GM18499 (cell line): ENCODE results near the gene TTI1.
"Not testable (repeated sequence)": the region's sequence is repeated elsewhere in the genome, so short reads cannot be mapped to it uniquely, and the experiment has no call there.

ENCODE experiments used
- ATAC-seq: cut with Tn5 transposase; IDR thresholded peaks from one replicate; pipeline ENCODE4 v1.9.1; 2021; ENCODE audit warnings: moderate number of reproducible peaks; ENCODE audit not compliant: insufficient read depth, unreplicated experiment

The TTI1 gene

DNA sequence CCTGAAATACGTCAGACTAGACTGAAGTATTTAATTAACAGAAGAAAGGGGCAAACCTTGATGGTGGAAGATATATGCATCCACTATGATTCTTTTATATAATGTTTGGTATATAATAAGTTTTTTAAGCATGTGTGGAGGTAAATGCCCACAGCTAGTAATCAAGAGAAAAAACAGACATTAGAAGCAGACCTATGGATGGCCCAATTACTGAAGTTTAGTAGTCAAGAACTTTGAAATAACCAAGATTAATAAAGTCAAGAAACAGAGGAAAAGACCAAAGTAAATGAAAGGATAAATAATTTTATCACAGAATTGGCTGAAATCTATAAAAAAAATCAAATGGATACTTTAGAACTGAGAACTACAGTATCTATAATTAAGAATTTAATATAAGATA, 15.3 kb downstream of the TTI1 start:
- ATAC-seq: no peak

DNA sequence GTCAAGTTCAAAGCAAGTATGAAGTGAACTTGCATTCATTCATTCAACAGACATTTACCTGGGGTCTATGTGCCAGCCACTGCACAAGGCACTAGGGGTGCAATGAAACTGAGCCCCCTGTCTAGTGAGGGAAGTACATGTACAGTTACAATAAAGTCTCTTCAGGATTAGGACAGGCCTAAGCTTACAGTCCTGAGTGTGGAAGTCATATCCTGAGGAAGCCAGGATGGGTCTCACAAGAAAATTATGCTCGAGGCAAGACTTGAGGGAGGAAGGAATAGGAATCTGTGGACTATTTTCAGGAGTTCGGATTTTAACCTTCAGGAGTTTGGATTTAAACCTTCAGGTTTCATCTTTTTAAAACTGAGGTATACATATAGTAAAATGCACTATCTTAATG, 19.4 kb downstream of the TTI1 start:
- ATAC-seq: no peak

DNA sequence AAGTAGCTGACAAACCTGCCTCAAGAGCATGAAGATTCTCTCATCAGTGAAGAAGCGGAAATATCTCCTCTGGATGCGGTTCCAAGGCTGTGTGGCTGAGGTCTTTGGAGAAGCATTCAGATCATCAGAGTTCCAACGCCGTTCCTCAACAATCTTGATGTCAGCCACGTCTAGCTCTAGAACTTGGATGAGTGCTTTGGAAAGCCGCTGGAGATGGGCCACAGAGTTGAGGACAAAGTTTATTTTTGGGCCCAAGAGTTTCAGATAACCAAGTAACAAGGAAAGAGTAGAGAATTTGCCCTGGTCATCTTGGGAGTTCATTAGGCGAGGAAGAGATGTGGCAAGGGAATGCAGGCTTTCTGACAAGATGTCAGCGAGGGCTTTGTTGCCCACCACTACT, 20.9 kb downstream of the TTI1 start:
- ATAC-seq: no peak

DNA sequence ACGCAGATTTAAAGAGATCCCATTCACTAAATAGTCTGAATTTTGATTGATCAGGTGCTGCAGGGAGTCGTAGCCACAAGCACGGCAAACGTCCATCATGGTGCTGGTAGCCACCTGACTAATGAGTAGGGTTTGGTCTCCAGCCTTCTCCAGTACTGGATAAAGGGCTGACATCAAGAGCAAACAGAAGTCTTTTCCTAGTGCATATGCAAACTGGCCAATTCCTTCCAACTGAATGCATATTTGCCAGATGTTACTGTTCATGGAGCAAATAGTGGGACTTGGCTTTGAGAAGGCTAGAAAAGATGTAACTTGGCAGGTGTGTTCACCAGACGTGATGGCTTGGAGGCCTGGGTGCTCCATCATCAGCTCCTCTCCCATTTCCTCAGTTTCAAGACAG, 21.6 kb downstream of the TTI1 start:
- ATAC-seq: no peak

DNA sequence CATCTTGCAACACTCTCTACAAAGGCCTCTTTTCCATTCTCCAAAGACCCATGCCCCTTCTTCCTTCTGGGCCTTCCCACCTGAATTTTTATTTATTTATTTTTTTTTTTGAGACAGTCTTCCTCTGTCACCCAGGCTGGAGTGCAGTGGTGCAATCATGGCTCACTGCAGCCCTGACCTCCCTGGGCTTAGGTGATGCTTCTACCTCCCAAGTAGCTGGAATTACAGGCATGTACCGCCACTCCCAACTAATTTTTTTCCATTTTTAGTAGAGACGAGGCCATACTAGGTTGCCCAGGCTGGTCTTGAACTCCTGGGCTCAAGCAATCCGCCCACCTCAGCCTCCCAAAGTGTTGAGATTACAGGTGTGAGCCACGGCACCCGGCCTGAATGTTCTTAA, 23.8 kb downstream of the TTI1 start:
- not testable (repeated sequence) for ATAC-seq

DNA sequence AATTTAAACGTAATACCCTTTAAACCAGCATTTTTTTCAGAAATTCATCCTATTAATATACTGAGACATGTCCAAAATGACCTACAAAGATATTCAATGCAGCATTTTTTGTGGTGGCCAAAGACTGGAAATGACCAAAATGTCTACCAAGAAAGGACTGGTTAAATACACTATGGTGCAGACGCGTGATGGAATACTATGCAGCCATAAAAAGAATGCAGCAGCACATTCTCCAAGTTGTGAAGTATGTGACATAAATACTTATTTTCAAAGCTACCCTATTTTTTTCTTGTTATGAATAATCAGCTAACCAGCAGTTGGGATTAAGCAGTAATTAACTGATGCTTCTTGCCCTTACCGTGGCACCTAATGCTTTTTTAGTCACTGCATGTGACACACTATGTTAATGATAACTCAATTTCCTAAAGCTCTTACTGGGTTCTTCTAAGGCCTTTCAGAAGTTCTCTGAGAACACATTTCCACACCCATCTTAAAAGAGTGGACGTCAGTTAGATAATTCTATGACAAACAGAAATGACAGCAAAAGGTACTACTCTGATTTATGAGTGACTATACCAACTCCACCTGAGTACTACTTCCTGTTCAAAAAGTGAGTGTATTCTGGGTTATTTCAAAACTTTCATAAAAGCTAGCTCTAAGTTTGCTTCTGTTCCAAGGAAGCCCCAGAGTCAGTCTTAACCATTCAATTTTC, 24.9 kb downstream of the TTI1 start:
- ATAC-seq: no peak

DNA sequence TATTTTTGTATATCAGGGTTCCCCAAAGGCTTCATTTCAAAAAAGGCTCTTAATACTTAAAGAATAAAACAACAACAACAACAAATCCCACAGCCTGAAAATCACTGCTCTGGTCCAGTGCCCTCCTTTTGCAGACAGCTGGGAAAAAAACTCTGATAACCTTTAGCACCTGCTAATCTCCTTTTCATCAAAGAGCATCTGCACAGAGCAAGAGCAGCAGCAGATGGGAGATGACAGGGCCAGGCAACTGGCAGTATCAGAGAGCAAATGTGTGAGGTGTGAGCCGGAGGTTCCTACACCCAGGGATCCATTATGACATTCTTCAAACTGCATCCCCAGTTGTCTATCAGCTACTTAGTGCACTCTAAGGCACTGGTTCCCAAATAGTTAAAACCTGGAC, 25.7 kb downstream of the TTI1 start:
- no peak for ATAC-seq

DNA sequence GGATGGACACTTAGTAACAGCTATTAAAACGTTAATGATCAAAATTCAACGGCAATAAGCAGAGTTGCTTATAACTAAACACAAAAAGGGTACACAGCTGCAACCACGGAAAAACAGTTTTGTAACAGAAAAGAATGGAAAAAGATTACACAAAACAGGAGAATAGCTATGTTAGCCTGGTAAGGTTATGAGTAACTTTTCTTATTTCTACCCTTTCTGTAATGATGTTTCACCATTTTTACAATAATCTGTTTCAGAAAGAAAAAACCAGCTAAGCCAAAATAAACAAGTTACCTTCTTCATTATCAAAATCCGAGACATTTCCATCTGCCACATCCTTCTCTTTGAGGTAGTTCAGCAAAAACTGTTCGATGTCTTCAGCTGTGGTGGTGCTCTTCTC, 27.4 kb downstream of the TTI1 start:
- no peak for ATAC-seq

DNA sequence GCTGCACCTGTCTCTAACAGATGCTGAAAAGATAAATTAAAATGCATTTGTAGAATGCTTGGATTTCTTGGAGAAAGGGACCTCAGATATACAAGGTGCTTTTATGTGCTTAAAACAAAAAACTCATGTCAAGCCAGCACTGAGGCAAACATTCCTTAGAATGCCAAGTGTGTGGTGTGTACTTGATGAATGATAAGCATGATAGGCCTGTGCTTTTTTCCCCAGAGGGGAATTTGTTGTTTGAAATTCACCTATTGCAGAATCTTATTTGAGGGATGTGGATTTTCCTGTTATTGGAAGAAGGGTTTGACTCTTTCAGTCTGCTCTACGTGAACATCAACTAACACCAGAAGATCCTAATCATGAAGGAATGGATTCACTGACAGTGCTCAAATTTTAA, 28.8 kb downstream of the TTI1 start:
- ATAC-seq: no peak

DNA sequence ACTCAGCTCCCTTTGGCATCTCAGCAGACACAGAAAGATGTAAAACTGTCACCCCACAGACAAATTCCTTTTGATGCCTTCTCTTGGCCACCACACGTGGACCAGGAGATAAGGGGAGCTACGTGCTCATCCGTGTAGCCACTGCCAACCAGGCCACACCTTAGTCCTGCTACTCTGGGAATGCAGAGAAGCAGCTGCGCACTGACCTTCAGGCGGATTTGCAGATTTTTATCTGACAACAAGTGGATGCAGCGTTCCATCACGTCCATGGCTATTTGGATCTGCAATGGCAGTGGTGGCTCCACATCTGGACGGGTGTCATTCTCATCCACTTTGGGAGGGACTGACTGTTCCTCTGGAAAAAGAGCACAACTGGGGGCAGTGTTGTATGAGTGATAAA, 30.8 kb downstream of the TTI1 start:
- ATAC-seq: no peak

DNA sequence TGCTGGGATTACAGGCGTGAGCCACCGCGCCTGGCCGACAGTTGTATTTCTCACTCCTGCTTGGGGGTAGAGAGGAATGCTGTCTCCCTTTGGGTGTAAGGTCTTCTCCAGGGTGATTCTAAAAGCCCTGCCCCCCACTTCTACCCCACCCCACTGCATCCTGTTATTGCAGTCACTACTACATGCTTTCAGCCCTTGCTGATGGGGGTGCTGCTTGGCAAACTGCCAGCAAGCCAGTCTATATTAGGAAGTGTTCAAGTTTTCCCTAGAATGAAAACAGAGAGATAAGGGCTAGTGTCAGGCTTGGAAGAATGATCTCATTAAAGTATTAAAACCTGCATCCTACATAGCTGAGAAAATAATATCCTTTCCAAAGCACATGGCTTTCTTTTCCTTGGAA, 31.3 kb downstream of the TTI1 start:
- ATAC-seq: no peak

DNA sequence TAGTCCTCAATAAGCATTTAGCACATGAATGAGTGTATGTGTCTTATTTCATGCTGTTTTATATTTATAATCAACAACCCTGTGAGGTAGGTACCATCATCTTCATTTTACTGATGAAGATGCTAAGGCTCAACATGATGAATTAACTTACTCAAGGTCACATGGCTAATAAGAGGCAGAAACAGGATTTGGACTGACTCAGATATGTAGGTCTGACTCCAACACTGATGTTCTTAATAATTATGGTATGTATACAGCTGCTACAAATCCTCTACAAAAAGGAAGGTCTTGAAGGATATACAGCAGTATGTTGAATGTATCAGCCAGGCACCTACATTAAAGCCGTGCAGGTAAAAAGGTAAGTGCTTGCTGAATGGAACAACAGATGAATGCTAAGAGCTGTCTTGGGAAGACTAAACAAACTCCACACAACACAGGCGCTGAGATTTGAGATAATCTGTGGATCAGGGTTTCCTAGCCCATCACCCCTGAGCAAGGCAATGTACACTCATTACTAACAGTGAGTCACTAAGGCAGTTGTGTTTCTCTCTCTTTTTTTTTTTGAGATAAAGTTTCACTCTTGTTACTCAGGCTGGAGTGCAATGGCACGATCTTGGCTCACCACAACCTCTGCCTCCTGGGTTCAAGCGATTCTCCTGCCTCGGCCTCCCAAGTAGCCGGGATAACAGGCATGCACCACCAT, 31.9 kb downstream of the TTI1 start:
- ATAC-seq: no peak

DNA sequence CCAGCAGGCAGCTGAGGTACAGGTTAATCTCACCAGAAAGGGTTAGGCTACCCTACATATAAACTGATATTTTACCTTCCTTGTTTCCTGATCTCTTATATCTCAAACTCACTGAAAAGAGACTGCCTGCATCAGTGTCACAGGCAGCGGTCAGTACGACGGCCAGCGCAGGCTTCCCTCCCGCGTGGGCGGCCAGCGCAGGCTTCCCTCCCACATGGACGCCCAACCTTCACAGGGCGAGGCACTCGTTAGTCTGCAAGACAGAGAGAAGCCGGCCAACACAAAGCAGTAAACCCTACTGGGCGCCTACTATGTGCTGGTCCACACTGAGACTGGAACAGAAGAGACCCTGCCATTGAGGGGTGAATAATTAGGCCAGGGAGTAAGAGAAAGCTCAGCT, 33.0 kb downstream of the TTI1 start:
- no peak for ATAC-seq

DNA sequence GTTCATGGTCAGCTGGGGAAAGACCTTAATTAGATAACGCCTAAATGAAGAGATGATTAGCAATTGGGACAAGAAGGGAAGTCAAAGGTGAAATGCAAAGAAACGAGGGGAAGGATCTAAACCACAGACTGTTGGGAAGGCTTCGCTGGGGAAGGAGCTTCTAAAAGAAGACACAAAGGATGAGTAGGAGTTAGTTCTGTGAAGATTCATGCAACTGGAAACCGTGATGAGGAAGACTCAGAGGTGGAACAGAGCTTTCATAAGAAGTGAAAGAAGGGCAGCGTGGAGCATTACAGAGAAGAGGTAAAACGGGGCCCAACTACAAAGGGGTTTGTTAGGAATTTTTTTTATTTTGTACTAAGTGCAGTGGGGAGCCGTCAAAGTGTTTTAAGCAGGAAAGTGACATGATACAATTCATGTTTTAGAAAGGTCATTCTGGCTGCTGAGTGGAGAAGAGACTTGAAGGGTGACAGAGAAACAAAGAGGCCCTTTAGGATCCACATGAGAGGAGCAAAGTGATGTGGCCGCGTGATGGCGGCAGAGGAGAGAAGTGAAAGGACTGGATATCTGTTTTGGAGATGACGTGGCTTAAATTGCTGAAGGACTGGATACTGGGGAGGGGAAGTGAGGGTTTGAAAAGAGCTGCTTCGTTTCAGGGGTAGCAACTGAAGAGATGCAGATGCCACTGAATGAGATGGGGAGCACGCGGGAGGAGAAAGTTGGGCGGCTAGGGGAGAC, 33.6 kb downstream of the TTI1 start:
- no peak for ATAC-seq

DNA sequence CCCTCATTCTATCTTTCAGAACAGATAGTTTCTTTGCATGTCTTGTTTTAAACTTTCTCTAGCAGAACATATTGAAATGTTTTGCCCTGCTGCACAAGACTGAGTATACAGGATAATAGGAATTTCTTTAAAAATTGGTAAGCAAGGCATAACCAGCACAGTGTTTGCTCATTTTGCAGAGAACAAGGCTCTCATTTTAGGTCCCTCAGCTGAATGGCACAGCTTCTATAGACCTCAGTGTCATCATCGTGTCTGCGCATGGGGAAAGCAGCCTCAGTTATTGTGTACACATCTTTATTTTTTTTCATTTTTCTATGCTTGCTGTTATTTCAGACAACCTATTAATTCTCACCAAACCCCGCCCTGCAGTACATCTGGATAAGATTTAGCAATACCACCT, 35.7 kb downstream of the TTI1 start:
- ATAC-seq: no peak

DNA sequence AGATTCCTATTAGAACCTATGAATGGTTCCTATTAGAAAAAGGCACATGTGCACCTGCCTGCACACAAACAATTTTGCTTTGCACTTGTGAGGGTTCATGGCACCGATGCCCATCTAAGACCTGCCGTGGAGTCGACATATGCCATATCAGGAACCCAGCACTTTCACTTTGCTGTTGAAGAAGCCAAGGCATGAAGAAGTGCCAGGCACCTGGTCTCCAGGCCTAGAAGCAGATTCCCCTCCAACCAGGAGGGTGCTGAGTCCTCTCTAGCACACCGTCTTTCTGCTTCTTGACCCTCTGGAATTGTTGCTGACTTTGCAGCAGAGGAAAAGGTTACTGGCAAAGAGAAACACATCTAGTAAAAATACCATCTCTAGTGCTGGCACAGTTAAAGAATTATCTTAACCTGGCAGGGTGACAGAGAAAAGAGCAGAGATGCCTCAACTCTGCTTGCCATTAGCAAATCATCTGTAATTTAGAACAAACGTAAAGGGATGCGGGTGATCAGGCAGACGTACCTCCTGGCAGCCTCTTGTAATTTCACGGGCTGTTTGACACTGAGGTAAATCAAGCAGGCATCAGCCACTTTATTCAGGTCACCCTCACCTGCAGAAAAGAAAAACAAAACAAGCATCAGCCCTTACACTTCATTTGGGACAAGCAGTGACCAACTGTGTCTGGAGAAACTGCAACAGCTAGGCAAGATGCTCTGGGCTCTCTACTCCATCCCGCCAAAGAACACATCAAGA, 37.2 kb downstream of the TTI1 start:
- ATAC-seq: no peak

DNA sequence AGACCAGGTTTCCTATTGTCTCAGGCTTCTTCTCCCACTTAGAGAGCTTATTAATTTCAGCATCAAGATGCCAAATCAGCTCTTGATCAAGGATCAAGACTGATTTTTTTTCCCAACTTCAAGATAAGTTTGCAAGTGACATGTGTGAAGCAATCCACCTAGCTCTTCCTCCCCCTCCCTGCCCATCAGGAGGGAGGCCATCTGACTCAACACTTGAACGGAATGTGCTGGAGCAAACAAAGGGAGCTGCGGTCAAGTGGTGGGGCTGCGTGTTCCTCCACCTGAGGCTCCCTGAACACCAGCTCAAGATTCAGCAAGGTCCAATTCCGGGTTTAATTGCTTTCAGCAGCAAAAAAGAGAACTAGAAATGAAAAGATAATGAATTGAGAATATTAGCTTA, 38.7 kb downstream of the TTI1 start:
- ATAC-seq: no peak

DNA sequence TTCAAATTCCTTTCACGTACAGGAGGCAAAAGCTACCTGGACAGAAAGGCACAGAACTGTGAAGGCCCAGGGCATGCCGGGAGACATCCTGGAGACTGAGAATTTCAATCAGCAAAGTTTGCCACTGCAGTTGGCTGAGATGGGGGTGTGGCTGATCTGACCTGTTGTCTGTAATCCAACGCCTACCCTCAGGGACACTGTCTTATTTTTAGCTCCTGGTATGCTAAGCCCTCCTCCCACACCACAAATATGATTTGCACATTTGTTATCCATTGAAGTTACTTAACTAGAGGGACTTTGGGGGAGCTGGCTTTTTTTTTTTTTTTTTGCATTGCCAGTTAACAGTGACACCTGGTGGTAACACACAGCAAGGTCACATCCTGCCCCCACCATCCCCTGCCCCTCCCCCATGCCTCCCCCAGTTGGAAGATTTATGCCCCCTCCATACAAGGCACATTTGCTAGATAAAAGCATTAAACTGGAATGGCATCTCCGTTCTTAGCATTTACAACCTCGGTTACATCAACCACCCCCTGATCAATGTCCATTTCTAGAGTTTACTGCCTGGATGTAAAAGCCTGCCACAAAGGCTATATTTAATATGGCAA, 40.4 kb downstream of the TTI1 start:
- ATAC-seq: no peak

DNA sequence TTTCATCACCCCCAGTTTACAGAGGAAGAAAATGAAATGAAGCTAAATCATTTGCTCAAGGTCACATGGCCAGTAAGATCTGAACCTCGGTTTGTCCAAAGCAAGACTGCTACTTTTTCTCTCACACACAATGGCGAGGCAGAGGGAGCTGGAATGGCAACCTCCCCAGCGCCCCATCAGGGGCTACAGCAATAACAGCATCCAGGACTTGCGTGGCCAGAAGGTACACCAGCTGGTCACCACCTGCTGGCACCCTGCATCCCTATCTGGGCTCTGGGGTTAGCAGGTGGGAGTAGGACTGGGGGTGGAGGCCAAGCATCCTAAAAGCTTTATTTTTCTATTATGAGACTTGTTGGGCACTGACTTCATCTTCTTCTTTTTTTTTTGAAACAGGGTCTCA, 41.3 kb downstream of the TTI1 start:
- ATAC-seq: no peak

DNA sequence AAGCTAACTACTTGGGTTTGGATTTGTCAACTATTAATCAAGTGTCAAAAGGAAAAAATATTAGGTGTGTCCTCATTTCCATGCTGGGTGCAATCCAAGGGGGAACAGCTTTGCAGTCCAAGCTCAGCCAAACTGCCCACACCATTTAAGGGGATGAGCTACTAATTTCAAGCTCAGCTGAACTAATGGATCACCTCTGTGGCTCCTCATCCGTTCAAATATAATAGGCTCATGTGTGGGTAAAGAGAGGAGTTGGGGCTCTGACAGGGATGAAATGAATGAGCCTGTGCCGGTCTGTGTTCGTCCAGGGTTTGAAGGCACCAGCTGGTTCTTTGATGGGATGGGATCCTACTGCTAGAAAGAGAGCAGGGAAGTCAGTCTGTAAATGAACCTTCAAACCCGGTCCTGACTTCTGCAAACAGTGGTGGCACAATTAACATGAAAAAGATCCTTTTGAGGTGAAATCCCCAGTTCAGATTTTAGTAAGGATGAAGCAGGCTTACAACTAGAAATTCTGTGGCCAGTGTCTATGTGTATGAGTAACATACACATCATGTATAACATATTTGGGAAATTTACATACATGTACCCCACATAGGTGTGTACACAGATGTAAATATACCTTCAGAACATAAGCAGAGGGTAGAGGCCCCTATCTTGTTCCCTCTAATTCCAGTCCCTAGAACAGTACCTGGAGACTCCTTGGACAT, 41.9 kb downstream of the TTI1 start:
- no peak for ATAC-seq
